Retinal pigment epithelial cell (primary cell): ENCODE results near the gene HRH3.

ENCODE experiments used
- DNase-seq: peaks from one replicate; pipeline ENCODE4 v3.0.0-alpha.2; 2010; ENCODE audit warnings: low read depth
- H3K4me3 ChIP-seq: 2 replicates; pipeline ENCODE4 v1.5.1; 2011; ENCODE audit warnings: mild to moderate bottlenecking, low read length, control low read depth, moderate library complexity
- TF ChIP-seq, protein P1 (sequence below): conservative IDR thresholded peaks from 2 replicates; pipeline ENCODE4 v1.5.1; 2011; ENCODE audit warnings: low read depth, low read length, control low read depth, inconsistent platforms

The HRH3 gene

DNA sequence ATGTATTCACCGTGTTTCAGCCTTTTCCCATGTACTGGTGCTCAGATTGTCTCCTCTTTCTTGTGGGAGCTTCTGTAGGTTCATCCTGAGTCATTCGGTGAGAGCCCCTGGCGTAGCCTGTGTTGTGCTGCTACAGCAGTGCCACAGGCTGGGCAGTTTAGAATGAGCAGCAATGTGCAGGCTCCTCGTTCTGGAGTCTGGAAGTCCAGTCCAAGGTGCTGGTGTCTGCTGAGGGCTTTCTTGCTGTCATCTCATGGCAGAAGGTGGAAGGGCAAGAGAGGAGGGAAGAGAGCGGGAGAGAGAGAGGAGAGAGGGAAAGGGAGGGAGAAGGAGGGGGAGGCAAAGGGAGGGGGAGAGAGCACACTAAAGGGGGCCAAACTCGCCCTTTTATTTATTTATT, 33.3 kb upstream of the HRH3 start:
- TF ChIP-seq, protein P1, sequence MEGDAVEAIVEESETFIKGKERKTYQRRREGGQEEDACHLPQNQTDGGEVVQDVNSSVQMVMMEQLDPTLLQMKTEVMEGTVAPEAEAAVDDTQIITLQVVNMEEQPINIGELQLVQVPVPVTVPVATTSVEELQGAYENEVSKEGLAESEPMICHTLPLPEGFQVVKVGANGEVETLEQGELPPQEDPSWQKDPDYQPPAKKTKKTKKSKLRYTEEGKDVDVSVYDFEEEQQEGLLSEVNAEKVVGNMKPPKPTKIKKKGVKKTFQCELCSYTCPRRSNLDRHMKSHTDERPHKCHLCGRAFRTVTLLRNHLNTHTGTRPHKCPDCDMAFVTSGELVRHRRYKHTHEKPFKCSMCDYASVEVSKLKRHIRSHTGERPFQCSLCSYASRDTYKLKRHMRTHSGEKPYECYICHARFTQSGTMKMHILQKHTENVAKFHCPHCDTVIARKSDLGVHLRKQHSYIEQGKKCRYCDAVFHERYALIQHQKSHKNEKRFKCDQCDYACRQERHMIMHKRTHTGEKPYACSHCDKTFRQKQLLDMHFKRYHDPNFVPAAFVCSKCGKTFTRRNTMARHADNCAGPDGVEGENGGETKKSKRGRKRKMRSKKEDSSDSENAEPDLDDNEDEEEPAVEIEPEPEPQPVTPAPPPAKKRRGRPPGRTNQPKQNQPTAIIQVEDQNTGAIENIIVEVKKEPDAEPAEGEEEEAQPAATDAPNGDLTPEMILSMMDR, result no peak
- DNase-seq, result no peak
- H3K4me3 ChIP-seq, result no peak overlapping the region

GRCh38 chr20:62252342-62252966, 32.4 kb upstream of the HRH3 start:
- DNase-seq, result no peak
- H3K4me3 ChIP-seq, result no peak overlapping the region
- TF ChIP-seq, protein P1, result no peak

DNA sequence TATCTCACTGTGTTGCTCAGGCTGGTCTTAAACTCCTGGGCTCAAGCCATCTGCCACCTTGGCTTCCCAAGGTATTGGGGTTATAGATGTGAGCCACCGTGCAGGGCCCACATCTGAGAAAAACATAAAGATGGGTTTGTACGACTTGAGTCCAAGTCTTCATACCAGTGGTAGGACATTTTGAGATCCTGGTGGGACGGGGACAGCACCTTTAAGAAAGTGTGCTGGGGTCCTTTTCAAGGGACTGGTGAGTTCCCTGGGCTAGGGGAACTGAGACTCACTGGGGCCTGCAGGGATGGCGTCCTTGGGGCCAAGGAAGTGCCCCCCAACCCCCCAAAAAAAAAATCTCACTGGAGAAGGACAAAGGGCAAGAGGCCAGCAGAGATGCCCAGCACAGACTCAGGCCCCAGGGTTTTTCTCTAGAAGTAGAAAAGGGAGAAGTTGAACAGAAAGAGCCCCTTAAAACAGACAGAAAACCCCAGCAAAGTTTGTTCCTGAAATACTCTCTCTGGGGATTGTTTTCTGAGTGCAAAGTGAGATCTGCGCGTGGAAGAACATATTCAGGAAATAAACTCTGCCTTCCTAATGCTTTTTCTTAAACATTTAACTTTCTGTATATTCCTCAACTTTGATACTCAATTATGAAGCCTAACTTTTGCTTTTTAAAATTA, 28.9 kb upstream of the HRH3 start:
- TF ChIP-seq, protein P1, result no peak
- no peak overlapping the region for H3K4me3 ChIP-seq
- no peak for DNase-seq

DNA sequence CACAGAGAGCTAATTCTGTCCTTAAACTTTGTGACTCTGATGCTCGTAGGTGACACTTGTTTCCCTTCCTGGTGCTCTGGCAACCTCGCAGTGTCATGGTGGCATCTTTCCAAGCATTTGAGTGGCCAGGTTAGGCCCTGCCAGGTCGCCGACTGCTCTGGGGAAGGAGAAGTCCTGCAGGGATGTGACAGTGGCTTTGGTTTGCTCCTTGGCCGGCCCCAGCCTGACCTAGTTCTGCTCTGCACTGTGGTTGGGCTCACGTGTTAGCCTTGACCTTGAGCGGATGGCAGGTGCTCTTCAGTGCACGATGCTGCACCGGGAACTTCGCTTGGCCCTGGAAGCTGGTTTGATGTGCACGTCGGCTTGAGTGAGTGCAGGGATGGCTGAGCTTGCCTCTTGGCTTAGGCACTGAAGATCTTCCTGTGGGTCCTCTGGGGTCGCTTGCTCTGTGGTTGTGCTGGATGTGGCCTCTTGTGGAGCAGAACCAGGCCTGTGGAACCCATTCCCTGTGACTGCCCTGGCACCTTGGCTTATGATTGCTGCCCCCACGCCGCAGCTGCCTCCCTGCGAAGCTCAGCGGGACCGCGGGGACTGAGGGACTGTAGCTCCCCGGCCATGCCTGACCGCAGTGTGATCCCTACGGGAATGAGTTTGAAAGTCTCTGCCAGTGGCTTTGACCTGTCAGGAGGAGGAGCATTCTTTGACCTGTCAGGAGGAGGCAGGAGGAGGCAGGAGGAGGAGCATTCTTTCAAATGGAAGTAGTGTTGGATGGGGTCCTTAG, 27.0 kb upstream of the HRH3 start:
- no peak for DNase-seq
- no peak overlapping the region for H3K4me3 ChIP-seq
- TF ChIP-seq, protein P1, result no peak

DNA sequence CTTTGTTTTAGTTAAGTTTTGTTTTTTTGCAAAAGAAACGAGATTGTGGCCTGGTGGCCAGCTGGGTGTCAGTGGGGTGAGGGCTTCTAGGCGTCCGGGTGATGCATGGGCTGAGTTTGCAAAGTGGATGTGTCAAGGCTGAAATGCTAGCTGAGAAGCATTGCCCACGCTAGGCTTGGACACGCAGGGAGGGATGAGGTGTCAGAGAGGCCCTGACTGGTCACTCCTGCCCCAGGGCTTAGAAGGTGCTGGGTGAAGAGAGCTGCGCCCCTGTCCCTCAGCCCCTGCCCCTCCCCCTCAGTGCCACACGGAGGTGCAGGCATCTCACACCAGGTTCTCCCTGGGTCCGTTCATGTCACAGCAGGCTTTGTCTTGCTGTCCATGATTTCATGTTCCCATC, 26.4 kb upstream of the HRH3 start:
- no peak overlapping the region for H3K4me3 ChIP-seq
- no peak for DNase-seq
- TF ChIP-seq, protein P1, result no peak

DNA sequence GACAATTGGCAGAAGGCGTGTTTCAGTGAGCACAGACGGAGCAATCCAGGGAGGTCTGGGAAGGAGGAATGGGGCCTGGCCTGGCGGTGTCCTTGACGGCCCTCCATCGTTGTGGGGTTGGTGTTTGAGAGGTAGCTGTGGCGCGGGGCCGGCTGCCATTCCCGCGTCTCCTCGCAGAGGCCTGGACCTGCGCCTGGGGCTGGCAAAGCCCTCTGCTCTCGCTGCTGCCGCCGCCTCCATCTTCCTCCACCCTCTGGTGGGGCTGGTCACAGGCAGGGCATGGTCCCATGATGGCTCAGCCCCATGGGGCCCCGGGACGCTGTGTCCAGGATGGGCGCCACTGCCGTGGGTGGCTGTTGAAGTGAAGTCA, 25.8 kb upstream of the HRH3 start:
- H3K4me3 ChIP-seq, result no peak overlapping the region
- TF ChIP-seq, protein P1, result no peak
- DNase-seq, result no peak
